Erythroblast (primary cell): ENCODE measurements around the gene EP400.

Experiments used
- GATA1 ChIP-seq: IDR thresholded peaks from 2 replicates; pipeline ENCODE4 v1.6.1; 2011; ENCODE audit warnings: low read depth, mild to moderate bottlenecking, control low read depth, low read length, moderate library complexity
- POLR2A ChIP-seq: IDR thresholded peaks from 2 replicates; pipeline ENCODE4 v1.6.1; 2011; ENCODE audit warnings: mild to moderate bottlenecking, low read length

DNA sequence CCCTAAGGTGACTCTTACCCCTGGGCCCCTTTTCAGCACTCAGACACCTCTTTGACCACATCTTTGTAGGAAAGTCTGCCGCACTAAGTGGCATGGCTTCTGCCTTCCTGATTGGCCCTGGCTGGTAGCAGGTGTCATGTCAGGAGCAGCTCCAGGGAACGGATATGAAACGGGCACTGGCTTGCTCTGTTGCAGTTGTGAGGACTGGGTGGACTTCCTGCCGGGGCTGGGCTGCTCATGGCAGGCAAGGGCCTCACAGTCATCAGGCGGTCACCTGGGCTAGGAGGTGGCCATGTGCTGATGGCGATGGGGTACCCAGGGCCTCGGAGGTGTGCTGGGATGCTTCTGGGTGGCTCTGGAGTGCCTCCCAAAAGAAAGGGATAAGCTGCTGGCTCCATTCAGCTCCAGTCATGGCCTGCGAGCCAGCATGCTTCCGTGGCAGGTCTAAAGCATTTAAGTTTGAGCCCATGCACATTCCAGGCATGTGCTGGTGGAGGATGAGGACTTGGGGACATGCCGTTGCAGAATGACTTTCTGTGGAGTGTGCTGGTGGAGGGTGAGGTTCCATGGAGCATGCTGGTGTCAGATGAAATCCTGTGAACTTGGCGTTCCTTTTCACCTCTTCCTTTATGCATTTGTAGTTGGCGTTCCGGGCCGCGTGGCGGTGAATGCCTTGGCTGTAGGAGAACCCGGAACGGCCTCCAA lies 77.2 kb downstream of the EP400 start:
- TF ChIP-seq POLR2A (no peak), GATA1 (no peak)
